Inferior parietal cortex (tissue), 1 donor: ENCODE measurements around the gene LRRC8C.
"Not testable (repeated sequence)": the region's sequence is repeated elsewhere in the genome, so short reads cannot be mapped to it uniquely, and the experiment has no call there.

Experiments used
- DNase-seq: peaks from one replicate; pipeline ENCODE4 v3.0.0-alpha.2; 2016; ENCODE audit errors: extremely low spot score

The LRRC8C gene

GRCh38 chr1:89703469-89703868 is 70.5 kb downstream of the LRRC8C start:
- DNase-seq: no peak

- no peak for DNase-seq
Measured at GRCh38 chr1:89704014-89704413, 71.1 kb downstream of the LRRC8C start.

- not testable (repeated sequence) for DNase-seq
Measured at GRCh38 chr1:89704885-89705284, 72.0 kb downstream of the LRRC8C start.

GRCh38 chr1:89705901-89706699 is 73.2 kb downstream of the LRRC8C start:
- DNase-seq: no peak

- DNase-seq: no peak
Measured at GRCh38 chr1:89706700-89707012, 73.7 kb downstream of the LRRC8C start.

DNA sequence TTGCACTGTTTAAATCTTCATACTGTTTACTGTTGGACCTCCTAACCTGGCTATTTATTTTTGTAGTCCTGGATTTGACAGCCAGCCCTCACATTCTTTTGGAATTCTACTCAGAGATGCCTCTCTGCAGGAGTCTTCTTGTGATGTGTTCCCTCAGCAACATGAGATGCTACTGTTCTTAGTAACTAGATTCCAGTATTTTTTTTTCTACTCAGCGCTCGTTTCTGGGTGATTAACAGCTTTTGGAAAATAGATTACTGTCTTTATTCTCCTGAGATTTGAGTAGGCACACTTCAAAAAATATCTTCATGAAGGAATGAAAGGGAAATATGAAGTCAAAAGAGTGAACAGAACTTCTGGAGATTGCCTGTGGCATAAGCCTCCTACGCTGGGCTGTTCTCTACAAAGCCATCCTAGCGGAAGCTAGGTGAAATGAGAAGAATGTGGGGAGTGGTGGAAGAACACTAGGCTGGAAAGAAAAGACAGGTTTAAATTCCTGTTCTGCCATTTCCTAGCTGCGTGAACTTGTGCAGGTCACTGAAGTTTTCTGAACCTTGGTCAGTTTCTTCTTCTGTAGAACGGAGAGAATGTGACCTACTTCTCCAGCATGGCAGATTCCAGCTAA is 75.9 kb downstream of the LRRC8C start:
- no peak for DNase-seq

- no peak for DNase-seq
Measured at GRCh38 chr1:89710498-89711139, 77.7 kb downstream of the LRRC8C start.

DNA sequence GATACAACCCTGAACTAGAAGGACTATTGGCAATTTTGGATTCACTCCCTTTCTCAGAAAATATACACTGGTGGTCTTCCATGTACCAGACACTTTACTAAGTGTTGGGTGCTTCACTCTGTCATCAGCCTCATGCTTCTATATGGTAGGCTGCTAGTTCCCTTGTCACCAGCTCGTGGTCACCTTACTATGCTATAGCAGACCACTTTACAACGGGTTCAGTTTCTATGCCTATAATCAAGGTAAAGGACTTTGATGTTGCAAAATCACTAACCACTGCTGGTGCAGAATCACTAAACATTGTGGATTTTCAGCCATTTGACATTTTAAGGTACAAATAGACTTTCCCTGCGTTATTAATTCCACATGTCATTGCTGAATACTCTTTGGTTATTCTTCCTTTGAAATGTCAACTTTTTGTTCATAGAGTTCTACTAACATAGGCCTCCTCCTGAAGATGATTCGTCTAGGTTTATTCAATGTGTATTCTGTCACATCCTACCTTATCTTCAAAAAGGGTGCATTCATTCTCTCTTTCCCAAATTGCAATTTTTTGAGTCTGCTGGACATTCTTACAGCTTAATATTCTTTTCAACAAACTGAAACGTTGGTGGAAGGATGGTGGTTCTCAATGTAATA is 78.3 kb downstream of the LRRC8C start:
- no peak for DNase-seq

GRCh38 chr1:89712420-89712819 is 79.5 kb downstream of the LRRC8C start:
- DNase-seq: no peak

- DNase-seq: no peak
Measured at GRCh38 chr1:89715677-89716076, 82.8 kb downstream of the LRRC8C start.

- no peak for DNase-seq
Measured at GRCh38 chr1:89719502-89720306, 86.8 kb downstream of the LRRC8C start.

GRCh38 chr1:89720839-89721238 is 87.9 kb downstream of the LRRC8C start:
- no peak for DNase-seq

- no peak for DNase-seq
Measured at GRCh38 chr1:89721351-89721750, 88.4 kb downstream of the LRRC8C start.

DNA sequence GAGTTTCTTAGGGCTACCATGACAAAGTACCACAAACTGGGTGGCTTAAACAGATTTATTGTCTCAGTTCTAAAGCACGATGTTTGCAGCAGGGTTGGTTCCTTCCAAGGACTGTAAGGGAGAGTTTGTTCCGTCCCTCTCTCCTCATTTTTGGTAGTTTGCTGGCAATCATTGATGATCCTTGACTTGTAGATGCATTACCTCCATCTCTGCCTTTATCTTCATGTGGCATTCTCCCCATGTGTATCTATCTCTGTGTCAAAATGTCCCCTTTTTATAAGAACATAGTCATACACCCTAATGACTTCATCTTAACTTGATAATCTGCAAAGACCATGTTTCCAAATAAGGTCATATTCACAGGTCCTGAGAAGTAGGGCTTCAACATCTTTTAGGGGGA is 90.2 kb downstream of the LRRC8C start:
- DNase-seq: no peak

DNA sequence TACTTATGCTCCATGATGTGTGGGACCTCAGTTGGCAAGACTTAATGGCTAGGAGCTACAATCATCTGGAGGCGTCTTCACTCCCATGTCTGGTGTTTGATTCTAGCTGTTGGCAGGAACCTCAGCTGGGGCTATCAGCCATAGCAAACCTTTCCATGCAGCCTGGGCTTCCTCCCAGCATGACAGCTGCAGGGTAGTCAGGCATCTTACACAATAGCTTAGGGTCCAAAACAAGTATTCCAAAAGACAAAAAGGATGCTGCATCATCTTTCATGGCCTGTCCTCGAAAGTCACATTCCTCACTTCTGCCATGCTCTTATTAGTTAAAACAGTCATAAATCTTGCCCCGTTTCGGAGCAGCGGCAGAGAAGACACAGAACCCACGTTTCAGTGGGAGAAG is 90.9 kb downstream of the LRRC8C start:
- DNase-seq: peak; percentile 60

- no peak for DNase-seq
Measured at GRCh38 chr1:89724369-89725010, 91.6 kb downstream of the LRRC8C start.

GRCh38 chr1:89725011-89725370 is 92.1 kb downstream of the LRRC8C start:
- no peak for DNase-seq

GRCh38 chr1:89725631-89726030 is 92.7 kb downstream of the LRRC8C start:
- no peak for DNase-seq

DNA sequence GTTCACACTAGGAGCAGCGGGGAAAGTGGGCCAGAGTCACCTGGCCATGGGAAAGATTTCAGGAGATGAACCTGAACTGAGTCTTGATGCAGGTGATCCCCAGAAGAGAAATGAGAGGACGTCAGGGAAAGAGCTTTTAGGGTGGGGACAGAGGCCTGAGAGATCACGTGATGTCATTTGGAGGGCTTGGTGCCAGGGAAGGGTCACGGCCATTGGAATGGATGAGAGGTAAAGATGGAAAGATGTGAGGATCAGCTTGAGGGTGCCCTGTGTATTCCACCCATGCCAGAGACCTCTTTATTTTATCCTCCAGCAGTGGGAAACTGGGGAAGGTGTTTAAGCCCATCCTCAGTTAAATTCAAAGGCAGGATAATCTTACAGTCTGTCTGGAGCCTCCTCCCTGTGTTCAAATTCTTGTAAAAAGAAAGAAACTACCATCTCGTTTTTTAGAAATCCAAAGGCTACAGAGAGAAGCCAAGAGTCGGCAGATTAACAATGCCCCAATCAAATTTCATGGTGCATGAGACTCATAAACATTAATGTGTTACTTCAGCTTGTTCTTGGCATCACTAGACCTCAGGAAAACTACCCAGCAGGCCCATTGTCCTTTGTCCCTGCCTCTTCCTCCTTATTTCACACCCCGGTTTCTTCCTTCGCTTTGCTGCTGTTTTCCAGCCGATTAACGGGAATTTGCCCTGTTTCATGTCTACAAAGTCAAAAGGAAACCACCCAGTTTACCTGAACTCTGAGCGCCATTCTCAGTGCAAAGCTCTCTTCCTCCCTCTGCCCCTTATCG is 94.8 kb downstream of the LRRC8C start:
- DNase-seq: no peak

- no peak for DNase-seq
Measured at GRCh38 chr1:89728381-89728780, 95.5 kb downstream of the LRRC8C start.

DNA sequence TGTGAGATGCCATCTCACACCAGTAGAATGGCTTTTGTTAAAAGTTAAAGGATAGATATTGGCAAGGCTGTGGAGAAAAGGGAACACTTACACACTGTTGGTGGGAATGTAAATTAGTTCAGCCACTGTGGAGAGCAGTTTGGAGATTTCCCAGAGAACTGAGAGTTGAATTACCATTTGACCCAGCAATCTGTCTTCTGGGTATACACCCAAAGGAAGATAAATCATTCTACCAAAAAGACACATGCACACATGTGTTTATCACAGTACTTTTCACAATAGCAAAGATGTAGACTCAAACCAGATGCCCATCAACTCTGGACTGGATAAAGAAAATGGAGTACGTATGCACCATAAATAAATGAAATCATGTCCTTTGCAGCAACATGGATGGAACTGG is 99.3 kb downstream of the LRRC8C start:
- no peak for DNase-seq
